GM12872 (cell line): Measurements from ENCODE around the gene ZNF195.

ENCODE experiments used
- TF ChIP-seq, protein P1 (sequence below): IDR thresholded peaks from 3 replicates; pipeline ENCODE4 v1.5.1; 2011; ENCODE audit warnings: low read depth, mild to moderate bottlenecking, low read length, moderate library complexity; ENCODE audit not compliant: insufficient read depth

The ZNF195 gene

DNA sequence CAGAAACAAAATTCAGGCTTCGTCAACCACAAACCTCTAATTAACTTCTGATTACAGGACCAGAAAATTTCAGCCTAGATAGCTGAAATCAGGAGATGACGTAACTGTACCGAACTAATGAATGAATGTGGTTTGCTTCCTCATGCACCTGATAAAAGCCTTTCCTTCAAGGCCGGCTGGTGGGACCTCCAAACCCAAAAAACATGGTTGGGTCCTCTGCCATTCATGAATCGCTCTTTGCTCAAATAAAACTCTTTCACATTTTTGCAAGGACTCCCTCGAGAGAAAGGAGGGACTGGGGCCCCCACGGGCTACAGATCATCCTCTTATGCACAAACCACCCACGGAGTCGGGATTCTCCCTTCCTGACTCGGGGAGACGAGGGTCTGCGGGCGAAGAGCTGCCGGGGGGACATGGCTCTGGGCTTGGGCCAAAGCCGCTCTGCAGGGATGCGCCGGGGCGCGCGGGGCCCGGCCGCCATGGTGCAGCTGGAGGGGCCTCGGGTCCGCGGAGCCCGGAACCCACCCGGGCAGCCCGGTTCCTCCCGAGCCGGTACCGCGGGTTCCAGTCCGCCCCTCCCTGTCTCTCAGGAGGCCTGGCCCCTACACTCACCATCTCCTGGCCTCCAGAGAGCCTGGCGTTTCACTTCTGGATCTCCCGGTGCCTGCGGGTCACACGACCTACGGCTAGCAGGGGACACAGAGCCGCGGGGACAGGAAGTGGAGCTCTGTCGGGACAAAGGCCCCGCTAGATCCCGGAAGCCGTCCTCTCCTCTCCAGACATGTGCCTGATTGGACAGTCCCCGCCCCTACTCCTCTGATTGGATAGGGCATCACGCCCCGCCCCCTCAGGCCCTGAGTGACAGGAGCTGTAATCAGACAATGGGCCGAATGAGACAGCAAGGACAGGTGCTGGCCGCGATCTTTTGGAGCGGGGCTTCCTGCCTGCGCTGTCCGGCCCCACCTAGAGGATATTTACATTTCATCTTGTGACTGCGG lies at the start of gene ZNF195:
ZNF195 (minus strand) TSS at position 721 of the 998 bp plus-strand sequence; CDS start at position 615, 106 bp downstream.
- TF ChIP-seq, protein P1, sequence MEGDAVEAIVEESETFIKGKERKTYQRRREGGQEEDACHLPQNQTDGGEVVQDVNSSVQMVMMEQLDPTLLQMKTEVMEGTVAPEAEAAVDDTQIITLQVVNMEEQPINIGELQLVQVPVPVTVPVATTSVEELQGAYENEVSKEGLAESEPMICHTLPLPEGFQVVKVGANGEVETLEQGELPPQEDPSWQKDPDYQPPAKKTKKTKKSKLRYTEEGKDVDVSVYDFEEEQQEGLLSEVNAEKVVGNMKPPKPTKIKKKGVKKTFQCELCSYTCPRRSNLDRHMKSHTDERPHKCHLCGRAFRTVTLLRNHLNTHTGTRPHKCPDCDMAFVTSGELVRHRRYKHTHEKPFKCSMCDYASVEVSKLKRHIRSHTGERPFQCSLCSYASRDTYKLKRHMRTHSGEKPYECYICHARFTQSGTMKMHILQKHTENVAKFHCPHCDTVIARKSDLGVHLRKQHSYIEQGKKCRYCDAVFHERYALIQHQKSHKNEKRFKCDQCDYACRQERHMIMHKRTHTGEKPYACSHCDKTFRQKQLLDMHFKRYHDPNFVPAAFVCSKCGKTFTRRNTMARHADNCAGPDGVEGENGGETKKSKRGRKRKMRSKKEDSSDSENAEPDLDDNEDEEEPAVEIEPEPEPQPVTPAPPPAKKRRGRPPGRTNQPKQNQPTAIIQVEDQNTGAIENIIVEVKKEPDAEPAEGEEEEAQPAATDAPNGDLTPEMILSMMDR: no peak

DNA sequence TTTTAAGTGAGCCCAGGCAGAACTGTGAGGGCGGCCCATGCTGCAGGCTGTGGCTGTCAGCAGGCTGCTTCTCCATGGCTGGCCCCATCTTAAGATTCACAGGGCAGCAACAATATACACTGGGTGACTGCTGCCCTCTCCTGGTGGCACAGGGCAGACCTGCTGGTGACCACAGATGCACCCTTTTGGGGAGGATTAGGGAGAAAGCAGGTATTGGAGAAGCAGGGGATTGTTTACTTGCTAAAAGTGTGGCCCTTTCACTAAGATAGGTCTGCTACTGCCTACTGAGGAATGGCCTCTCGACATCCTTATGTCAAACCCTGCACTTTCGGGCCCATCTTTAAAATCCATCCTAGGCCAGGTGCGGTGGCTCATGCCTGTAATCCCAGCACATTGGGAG lies 38.1 kb upstream of the ZNF195 start:
- TF ChIP-seq, protein P1: peak; percentile 45; the same call in 2 of the 3 replicates

DNA sequence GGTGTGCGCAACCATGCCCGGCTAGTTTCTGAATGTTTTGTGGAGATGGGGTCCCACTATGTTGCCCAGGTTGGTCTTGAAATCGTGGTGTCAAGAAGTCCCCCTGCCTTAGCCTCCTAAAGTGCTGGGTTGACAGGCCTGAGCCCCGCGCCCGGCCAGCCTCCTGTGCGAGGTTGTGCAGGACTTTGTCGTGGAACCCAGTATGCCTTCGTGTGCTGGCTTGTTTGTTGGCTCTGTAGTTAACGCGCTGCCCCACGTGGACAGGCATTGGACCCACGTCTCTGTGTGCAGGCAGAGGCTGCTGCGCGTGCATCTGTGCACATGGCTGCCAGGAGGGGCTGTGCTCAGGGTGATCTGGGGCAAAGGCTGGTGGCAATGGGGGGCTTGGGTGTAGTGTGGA lies 33.9 kb upstream of the ZNF195 start:
- TF ChIP-seq, protein P1: no peak

DNA sequence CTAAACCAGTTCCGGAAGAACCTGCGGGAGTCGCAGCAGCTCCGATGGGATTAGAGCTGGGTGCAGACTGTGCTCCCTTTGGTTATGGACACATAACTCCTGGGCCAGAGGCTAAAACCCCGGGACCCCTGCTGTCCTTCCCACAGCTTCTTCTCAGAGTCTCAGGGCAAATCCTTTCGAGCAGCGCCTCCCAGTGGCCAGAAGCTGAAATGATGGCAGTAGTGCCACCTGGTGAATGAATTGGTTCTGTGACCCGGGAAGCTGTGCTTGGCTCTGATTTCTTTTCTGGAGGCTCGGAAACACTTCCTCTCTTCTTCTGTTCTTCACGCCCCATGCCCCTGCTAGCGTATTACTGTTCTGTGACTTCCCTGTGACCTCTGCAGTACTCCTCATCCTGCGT lies 29.8 kb upstream of the ZNF195 start:
- TF ChIP-seq, protein P1: peak; percentile 79

DNA sequence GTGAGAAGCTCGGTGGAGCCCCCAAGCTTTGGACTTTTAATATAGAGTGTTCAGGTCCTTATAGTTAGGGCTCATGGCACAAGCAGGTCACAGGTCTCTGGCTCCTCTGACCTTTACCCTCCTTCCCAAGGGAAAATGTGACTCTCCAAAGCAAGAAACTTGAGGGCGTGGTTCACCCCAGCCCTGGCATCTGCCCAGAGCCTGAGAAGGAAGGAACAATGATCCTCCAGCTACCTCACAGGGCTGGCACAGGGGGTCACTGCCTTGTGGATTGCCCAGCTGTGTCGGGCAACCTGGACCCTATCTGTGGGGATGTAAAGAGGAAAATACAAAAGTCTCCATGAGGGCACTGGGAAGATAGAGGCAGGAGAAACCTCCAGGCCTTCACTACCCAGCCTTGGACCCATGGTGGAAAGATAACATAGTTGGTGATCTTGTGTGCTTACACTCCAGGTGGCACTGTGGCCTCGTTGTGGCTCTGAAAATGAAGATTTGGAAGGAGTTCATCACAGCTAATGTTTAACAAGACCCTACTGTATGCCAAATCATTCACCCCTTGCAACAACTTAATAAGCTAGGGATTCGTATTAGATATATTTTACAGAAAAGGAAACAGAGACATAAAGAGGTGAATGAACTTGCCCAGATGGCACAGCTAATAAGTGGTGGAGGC lies 3.8 kb upstream of the ZNF195 start:
- TF ChIP-seq, protein P1: no peak

DNA sequence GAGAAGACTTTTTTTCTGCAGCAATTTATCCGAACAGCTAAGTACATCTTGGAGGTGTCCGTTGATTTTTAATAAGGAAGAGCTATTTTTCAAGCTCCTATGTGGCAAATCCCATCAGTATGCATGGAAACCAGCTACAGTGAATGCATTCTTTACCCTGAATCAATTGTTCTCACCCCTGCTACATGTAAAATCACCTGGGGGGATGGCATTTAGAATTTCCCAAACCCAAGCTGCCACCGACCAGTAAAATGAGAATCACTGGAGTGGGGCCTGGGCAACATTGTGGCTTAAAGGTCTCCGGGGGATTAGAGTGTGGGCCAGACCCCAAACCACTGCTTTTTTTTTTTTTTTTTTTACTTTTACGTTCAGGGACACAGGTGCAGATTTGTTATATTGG lies 2.8 kb upstream of the ZNF195 start:
- TF ChIP-seq, protein P1: no peak
